ENCODE results near the gene RAB10. TPM values are rescaled to one million over a fixed set of nuclear protein-coding genes. Genes with fewer than 3 reads are reported as not detected.

The RAB10 gene
- total and polyA plus RNA-seq, 2 of the 13 experiments (the other 11 are each of a cell fraction or from before 2014, with no cell fraction given): 48.2 to 120 TPM

DNA sequence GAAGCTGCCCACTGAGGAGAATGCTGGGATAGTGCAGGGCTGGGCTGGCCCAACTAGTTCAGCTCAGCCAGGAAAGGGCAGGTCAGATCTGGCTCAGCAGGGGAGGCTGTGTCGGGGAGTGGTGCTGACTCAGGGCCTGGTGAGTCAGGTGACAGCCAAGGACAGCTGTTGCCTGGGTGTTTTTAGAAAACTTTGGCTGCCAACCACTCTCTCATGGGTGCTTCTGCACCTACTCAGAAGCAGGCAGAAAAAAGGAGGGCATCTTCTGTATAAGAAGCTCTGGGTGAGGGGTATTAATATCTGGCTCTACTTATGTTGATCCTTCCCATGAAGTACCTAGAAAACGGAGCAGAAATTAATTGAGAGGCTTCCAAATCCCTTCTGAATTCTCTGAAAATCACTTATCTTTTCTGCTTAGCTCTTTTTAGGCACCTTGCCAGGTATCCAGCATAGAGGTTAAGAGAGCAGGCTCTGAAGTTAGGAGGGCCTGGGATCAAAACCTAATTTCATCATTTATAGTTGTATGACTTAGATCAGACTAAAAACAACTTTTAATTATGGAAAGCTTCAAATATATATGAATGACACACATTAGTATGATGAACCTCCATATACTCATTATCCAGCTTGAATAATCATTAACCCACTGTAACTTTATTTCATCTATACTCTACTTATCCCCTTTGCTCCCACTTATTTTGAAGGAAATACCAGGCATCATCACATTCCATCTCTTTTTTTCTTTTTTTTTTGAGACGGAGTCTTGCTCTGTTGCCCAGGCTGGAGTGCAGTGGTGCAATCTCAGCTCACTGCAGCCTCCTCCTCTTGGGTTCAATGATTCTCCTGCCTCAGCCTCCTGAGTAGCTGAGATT, 15.5 kb upstream of the RAB10 start (continued):
- TF ChIP-seq, protein P1, sequence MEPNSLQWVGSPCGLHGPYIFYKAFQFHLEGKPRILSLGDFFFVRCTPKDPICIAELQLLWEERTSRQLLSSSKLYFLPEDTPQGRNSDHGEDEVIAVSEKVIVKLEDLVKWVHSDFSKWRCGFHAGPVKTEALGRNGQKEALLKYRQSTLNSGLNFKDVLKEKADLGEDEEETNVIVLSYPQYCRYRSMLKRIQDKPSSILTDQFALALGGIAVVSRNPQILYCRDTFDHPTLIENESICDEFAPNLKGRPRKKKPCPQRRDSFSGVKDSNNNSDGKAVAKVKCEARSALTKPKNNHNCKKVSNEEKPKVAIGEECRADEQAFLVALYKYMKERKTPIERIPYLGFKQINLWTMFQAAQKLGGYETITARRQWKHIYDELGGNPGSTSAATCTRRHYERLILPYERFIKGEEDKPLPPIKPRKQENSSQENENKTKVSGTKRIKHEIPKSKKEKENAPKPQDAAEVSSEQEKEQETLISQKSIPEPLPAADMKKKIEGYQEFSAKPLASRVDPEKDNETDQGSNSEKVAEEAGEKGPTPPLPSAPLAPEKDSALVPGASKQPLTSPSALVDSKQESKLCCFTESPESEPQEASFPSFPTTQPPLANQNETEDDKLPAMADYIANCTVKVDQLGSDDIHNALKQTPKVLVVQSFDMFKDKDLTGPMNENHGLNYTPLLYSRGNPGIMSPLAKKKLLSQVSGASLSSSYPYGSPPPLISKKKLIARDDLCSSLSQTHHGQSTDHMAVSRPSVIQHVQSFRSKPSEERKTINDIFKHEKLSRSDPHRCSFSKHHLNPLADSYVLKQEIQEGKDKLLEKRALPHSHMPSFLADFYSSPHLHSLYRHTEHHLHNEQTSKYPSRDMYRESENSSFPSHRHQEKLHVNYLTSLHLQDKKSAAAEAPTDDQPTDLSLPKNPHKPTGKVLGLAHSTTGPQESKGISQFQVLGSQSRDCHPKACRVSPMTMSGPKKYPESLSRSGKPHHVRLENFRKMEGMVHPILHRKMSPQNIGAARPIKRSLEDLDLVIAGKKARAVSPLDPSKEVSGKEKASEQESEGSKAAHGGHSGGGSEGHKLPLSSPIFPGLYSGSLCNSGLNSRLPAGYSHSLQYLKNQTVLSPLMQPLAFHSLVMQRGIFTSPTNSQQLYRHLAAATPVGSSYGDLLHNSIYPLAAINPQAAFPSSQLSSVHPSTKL (CRISPR knock-in tag; IDR thresholded peaks at IDR 0.05): peak; percentile 57
- TF ChIP-seq MAFG (CRISPR knock-in tag; IDR thresholded peaks at IDR 0.05): peak; percentile 75; the same call in 1 of the 2 replicates
- TF ChIP-seq JUND (CRISPR knock-in tag; IDR thresholded peaks at IDR 0.05): no peak
- no peak for TF ChIP-seq ZNF329 (CRISPR knock-in tag; IDR thresholded peaks at IDR 0.05; ENCODE audit: low read depth)
- TF ChIP-seq SAP130 (CRISPR knock-in tag; IDR thresholded peaks at IDR 0.05; ENCODE audit: low read depth): peak; percentile 36; the same call in 1 of the 2 replicates
- no peak for TF ChIP-seq ZNF563 (CRISPR knock-in tag; IDR thresholded peaks at IDR 0.05)
- peak; percentile 81 for TF ChIP-seq ZNF121 (CRISPR knock-in tag; IDR thresholded peaks at IDR 0.05)
- TF ChIP-seq ZNF549 (CRISPR knock-in tag; IDR thresholded peaks at IDR 0.05): no peak
- TF ChIP-seq, protein P2, sequence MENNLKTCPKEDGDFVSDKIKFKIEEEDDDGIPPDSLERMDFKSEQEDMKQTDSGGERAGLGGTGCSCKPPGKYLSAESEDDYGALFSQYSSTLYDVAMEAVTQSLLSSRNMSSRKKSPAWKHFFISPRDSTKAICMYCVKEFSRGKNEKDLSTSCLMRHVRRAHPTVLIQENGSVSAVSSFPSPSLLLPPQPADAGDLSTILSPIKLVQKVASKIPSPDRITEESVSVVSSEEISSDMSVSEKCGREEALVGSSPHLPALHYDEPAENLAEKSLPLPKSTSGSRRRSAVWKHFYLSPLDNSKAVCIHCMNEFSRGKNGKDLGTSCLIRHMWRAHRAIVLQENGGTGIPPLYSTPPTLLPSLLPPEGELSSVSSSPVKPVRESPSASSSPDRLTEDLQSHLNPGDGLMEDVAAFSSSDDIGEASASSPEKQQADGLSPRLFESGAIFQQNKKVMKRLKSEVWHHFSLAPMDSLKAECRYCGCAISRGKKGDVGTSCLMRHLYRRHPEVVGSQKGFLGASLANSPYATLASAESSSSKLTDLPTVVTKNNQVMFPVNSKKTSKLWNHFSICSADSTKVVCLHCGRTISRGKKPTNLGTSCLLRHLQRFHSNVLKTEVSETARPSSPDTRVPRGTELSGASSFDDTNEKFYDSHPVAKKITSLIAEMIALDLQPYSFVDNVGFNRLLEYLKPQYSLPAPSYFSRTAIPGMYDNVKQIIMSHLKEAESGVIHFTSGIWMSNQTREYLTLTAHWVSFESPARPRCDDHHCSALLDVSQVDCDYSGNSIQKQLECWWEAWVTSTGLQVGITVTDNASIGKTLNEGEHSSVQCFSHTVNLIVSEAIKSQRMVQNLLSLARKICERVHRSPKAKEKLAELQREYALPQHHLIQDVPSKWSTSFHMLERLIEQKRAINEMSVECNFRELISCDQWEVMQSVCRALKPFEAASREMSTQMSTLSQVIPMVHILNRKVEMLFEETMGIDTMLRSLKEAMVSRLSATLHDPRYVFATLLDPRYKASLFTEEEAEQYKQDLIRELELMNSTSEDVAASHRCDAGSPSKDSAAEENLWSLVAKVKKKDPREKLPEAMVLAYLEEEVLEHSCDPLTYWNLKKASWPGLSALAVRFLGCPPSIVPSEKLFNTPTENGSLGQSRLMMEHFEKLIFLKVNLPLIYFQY (CRISPR knock-in tag; IDR thresholded peaks at IDR 0.05; ENCODE audit: borderline replicate concordance): 0 out of 2 replicates have a peak, but pooled peaks have one; percentile 15
- 0 out of 2 replicates have a peak, but pooled peaks have one; percentile 22 for TF ChIP-seq SALL1 (CRISPR knock-in tag; IDR thresholded peaks at IDR 0.05)
- TF ChIP-seq, protein P3, sequence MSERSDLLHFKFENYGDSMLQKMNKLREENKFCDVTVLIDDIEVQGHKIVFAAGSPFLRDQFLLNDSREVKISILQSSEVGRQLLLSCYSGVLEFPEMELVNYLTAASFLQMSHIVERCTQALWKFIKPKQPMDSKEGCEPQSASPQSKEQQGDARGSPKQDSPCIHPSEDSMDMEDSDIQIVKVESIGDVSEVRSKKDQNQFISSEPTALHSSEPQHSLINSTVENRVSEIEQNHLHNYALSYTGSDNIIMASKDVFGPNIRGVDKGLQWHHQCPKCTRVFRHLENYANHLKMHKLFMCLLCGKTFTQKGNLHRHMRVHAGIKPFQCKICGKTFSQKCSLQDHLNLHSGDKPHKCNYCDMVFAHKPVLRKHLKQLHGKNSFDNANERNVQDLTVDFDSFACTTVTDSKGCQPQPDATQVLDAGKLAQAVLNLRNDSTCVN (CRISPR knock-in tag; IDR thresholded peaks at IDR 0.05; ENCODE audit: borderline replicate concordance): peak; percentile 42; the same call in 1 of the 2 replicates
- TF ChIP-seq ATF7 (IDR thresholded peaks at IDR 0.05): no peak
- TF ChIP-seq ATF7 (CRISPR knock-in tag; IDR thresholded peaks at IDR 0.05): no peak
- TF ChIP-seq, protein P4, sequence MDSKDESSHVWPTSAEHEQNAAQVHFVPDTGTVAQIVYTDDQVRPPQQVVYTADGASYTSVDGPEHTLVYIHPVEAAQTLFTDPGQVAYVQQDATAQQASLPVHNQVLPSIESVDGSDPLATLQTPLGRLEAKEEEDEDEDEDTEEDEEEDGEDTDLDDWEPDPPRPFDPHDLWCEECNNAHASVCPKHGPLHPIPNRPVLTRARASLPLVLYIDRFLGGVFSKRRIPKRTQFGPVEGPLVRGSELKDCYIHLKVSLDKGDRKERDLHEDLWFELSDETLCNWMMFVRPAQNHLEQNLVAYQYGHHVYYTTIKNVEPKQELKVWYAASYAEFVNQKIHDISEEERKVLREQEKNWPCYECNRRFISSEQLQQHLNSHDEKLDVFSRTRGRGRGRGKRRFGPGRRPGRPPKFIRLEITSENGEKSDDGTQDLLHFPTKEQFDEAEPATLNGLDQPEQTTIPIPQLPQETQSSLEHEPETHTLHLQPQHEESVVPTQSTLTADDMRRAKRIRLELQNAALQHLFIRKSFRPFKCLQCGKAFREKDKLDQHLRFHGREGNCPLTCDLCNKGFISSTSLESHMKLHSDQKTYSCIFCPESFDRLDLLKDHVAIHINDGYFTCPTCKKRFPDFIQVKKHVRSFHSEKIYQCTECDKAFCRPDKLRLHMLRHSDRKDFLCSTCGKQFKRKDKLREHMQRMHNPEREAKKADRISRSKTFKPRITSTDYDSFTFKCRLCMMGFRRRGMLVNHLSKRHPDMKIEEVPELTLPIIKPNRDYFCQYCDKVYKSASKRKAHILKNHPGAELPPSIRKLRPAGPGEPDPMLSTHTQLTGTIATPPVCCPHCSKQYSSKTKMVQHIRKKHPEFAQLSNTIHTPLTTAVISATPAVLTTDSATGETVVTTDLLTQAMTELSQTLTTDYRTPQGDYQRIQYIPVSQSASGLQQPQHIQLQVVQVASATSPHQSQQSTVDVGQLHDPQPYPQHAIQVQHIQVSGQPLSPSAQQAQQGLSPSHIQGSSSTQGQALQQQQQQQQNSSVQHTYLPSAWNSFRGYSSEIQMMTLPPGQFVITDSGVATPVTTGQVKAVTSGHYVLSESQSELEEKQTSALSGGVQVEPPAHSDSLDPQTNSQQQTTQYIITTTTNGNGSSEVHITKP (CRISPR knock-in tag; IDR thresholded peaks at IDR 0.05; ENCODE audit: low read depth): 0 out of 2 replicates have a peak, but pooled peaks have one; percentile 71
- no peak for TF ChIP-seq ZNF138 (CRISPR knock-in tag; IDR thresholded peaks at IDR 0.05; ENCODE audit: low read depth)
- no peak for TF ChIP-seq NFKBIZ (CRISPR knock-in tag; IDR thresholded peaks at IDR 0.05)

Data from HepG2 (cell line).